Tibial artery (tissue), 4 donors: ENCODE results near the gene TECR.

Experiments
- DNase-seq, 2 donors: peaks; one replicate each; pipeline ENCODE4 v3.0.0-alpha.2; 2019
- H3K27ac ChIP-seq, 2 donors: fragments of 200-600 bp; sonication (generic) in 1 of 2; 1 replicate in 1 of 2; 2 replicates in 1 of 2; pipeline ENCODE4 v1.5.1; 2018 to 2019; ENCODE audit warnings: mild to moderate bottlenecking in 1 of 2
- H3K27me3 ChIP-seq, 2 donors: fragments of 200-600 bp; sonication (generic) in 1 of 2; one replicate each; pipeline versions ENCODE4 v1.5.1 to v1.6.0; 2016 to 2019
- H3K36me3 ChIP-seq, 3 donors: fragments of 200-600 bp; sonication (generic) in 2 of 3; one replicate each; pipeline ENCODE4 v1.5.1; 2016 to 2019; ENCODE audit warnings: mild to moderate bottlenecking in 2 of 3
- H3K4me1 ChIP-seq, 4 donors: fragments of 200-600 bp; sonication (generic) in 2 of 4; 1 replicate in 3 of 4; 2 replicates in 1 of 4; pipeline ENCODE4 v1.5.1; 2016 to 2019
- H3K4me3 ChIP-seq, 2 donors: fragments of 200-600 bp; sonication (generic) in 1 of 2; 1 replicate in 1 of 2; 2 replicates in 1 of 2; pipeline ENCODE4 v1.5.1; 2018 to 2019; ENCODE audit warnings: mild to moderate bottlenecking in 2 of 2
- H3K9me3 ChIP-seq, 3 donors: fragments of 200-600 bp; sonication (generic) in 1 of 3; one replicate each; pipeline ENCODE4 v1.5.1; 2016 to 2019
- CTCF ChIP-seq, 2 experiments: fragments of 200-600 bp in 1 of 2; fragments of 450-650 bp in 1 of 2; IDR thresholded peaks; one replicate each; pipeline ENCODE4 v1.5.1; 2017 to 2019; ENCODE audit warnings: antibody characterized with exemption in 2 of 2, mild to moderate bottlenecking in 1 of 2, moderate library complexity in 1 of 2
- intact Hi-C: fragments of 100-400 bp; cut with DNase I; formaldehyde crosslinking; loops from one replicate; pipeline ENCODE4 v1.15.0; 2023; ENCODE audit warnings: low total_unique reads

The TECR gene

GRCh38 chr19:14487370-14488125, 41.8 kb upstream of the TECR start:
- Histone ChIP-seq H3K4me1 (no peaks in the 10 kb centered on the region), H3K27me3 (no peaks in the 10 kb centered on the region), H3K9me3 (no peaks in the 10 kb centered on the region), H3K36me3 (peaks cover 25 to 84% (median 37%) of the 10 kb centered on the region in 3 donors), H3K4me3 (no peak overlapping the region), H3K27ac (no peak overlapping the region)
- DNase-seq = no peak
- TF ChIP-seq CTCF (IDR thresholded peaks at IDR 0.05) = no peak
- intact Hi-C loops = no loop called here

GRCh38 chr19:14492756-14493337, 36.5 kb upstream of the TECR start:
- intact Hi-C loops = no loop called here
- no peak for DNase-seq
- no peaks in the 10 kb centered on the region for H3K9me3 ChIP-seq
- peaks cover 22 to 50% (median 34%) of the 10 kb centered on the region in 3 donors for H3K36me3 ChIP-seq
- no peak for TF ChIP-seq CTCF (IDR thresholded peaks at IDR 0.05)
- peaks cover 0 to 36% (median 26%) of the 10 kb centered on the region in 4 donors for H3K4me1 ChIP-seq
- H3K27me3 ChIP-seq = no peaks in the 10 kb centered on the region
- no peak overlapping the region for H3K4me3 ChIP-seq
- H3K27ac ChIP-seq = no peak overlapping the region

GRCh38 chr19:14494411-14494810, 35.0 kb upstream of the TECR start:
- Histone ChIP-seq H3K4me1 (peaks cover 0 to 39% (median 26%) of the 10 kb centered on the region in 4 donors), H3K9me3 (no peaks in the 10 kb centered on the region), H3K27me3 (no peaks in the 10 kb centered on the region), H3K36me3 (peaks cover 7 to 35% (median 18%) of the 10 kb centered on the region in 3 donors), H3K27ac (peak overlapping the region in 1 of 2 donors; percentile 67), H3K4me3 (peak overlapping the region in 1 of 2 donors; percentile 84)
- intact Hi-C loops = no loop called here
- no peak for DNase-seq
- no peak for TF ChIP-seq CTCF (IDR thresholded peaks at IDR 0.05)

GRCh38 chr19:14494910-14495671, 34.3 kb upstream of the TECR start:
- H3K4me1 ChIP-seq = peaks cover 0 to 39% (median 26%) of the 10 kb centered on the region in 4 donors
- peak overlapping the region; percentile 84 to 99 for H3K4me3 ChIP-seq
- H3K27me3 ChIP-seq = no peaks in the 10 kb centered on the region
- no peak for TF ChIP-seq CTCF (IDR thresholded peaks at IDR 0.05)
- peak overlapping the region; percentile 67 to 72 for H3K27ac ChIP-seq
- DNase-seq = no peak
- intact Hi-C loops = no loop called here
- peaks cover 3 to 29% (median 18%) of the 10 kb centered on the region in 3 donors for H3K36me3 ChIP-seq
- no peaks in the 10 kb centered on the region for H3K9me3 ChIP-seq

- DNase-seq = no peak
Measured at GRCh38 chr19:14495672-14496028, 33.7 kb upstream of the TECR start.

More at GRCh38 chr19:14495672-14496028, 33.7 kb upstream of the TECR start:
- no peak for TF ChIP-seq CTCF (IDR thresholded peaks at IDR 0.05)
- Histone ChIP-seq H3K27me3 (no peaks in the 10 kb centered on the region), H3K9me3 (no peaks in the 10 kb centered on the region), H3K4me3 (peak overlapping the region; percentile 84 to 99), H3K36me3 (peaks cover 0 to 23% (median 18%) of the 10 kb centered on the region in 3 donors), H3K27ac (peak overlapping the region; percentile 67 to 72), H3K4me1 (peaks cover 0 to 39% (median 26%) of the 10 kb centered on the region in 4 donors)
- intact Hi-C loops = no loop called here
